Tibial artery (tissue), 4 donors: ENCODE results near the gene CPSF3.
A peak's percentile ranks its signal among the peaks of the same experiment; 100 is the strongest.

Experiments
- DNase-seq, 2 donors: peaks; one replicate each; pipeline ENCODE4 v3.0.0-alpha.2; 2019
- H3K27ac ChIP-seq, 2 donors: fragments of 200-600 bp; sonication (generic) in 1 of 2; 1 replicate in 1 of 2; 2 replicates in 1 of 2; pipeline ENCODE4 v1.5.1; 2018 to 2019; ENCODE audit warnings: mild to moderate bottlenecking in 1 of 2
- H3K27me3 ChIP-seq, 2 donors: fragments of 200-600 bp; sonication (generic) in 1 of 2; one replicate each; pipeline versions ENCODE4 v1.5.1 to v1.6.0; 2016 to 2019
- H3K36me3 ChIP-seq, 3 donors: fragments of 200-600 bp; sonication (generic) in 2 of 3; one replicate each; pipeline ENCODE4 v1.5.1; 2016 to 2019; ENCODE audit warnings: mild to moderate bottlenecking in 2 of 3
- H3K4me1 ChIP-seq, 4 donors: fragments of 200-600 bp; sonication (generic) in 2 of 4; 1 replicate in 3 of 4; 2 replicates in 1 of 4; pipeline ENCODE4 v1.5.1; 2016 to 2019
- H3K4me3 ChIP-seq, 2 donors: fragments of 200-600 bp; sonication (generic) in 1 of 2; 1 replicate in 1 of 2; 2 replicates in 1 of 2; pipeline ENCODE4 v1.5.1; 2018 to 2019; ENCODE audit warnings: mild to moderate bottlenecking in 2 of 2
- H3K9me3 ChIP-seq, 3 donors: fragments of 200-600 bp; sonication (generic) in 1 of 3; one replicate each; pipeline ENCODE4 v1.5.1; 2016 to 2019
- intact Hi-C: fragments of 100-400 bp; cut with DNase I; formaldehyde crosslinking; loops from one replicate; pipeline ENCODE4 v1.15.0; 2023; ENCODE audit warnings: low total_unique reads
- TF ChIP-seq, protein P1 (sequence below), 2 experiments: fragments of 200-600 bp in 1 of 2; fragments of 450-650 bp in 1 of 2; IDR thresholded peaks; one replicate each; pipeline ENCODE4 v1.5.1; 2017 to 2019; ENCODE audit warnings: antibody characterized with exemption in 2 of 2, mild to moderate bottlenecking in 1 of 2, moderate library complexity in 1 of 2

The CPSF3 gene

DNA sequence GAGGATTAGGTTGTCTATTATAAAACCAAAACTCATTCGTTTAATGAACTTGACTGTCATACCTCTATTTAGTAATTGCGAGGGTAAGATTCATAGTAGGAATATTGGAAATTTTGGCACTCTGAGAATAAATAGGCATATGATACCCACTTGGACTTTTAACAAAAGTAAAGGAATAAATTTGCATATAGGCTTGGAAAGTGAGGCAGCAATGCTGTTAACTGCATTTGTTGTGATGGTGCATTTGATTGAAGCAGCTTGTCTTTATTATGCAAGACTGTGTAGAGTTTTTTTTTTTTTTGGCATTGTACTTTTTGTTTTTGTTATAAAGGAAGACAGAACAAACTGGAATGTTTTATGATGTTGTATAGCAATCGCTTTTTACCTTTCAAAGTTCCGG is 19.0 kb upstream of the CPSF3 start:
- no peak for DNase-seq
- Histone ChIP-seq H3K36me3 (peaks cover 15 to 56% (median 44%) of the 10 kb centered on the region in 3 donors), H3K9me3 (no peaks in the 10 kb centered on the region), H3K27me3 (no peaks in the 10 kb centered on the region), H3K4me1 (peaks cover 0 to 16% (median 0%) of the 10 kb centered on the region in 4 donors), H3K27ac (no peak overlapping the region), H3K4me3 (no peak overlapping the region)
- TF ChIP-seq, protein P1, sequence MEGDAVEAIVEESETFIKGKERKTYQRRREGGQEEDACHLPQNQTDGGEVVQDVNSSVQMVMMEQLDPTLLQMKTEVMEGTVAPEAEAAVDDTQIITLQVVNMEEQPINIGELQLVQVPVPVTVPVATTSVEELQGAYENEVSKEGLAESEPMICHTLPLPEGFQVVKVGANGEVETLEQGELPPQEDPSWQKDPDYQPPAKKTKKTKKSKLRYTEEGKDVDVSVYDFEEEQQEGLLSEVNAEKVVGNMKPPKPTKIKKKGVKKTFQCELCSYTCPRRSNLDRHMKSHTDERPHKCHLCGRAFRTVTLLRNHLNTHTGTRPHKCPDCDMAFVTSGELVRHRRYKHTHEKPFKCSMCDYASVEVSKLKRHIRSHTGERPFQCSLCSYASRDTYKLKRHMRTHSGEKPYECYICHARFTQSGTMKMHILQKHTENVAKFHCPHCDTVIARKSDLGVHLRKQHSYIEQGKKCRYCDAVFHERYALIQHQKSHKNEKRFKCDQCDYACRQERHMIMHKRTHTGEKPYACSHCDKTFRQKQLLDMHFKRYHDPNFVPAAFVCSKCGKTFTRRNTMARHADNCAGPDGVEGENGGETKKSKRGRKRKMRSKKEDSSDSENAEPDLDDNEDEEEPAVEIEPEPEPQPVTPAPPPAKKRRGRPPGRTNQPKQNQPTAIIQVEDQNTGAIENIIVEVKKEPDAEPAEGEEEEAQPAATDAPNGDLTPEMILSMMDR (IDR thresholded peaks at IDR 0.05), result no peak
- intact Hi-C loops, result no loop called here

DNA sequence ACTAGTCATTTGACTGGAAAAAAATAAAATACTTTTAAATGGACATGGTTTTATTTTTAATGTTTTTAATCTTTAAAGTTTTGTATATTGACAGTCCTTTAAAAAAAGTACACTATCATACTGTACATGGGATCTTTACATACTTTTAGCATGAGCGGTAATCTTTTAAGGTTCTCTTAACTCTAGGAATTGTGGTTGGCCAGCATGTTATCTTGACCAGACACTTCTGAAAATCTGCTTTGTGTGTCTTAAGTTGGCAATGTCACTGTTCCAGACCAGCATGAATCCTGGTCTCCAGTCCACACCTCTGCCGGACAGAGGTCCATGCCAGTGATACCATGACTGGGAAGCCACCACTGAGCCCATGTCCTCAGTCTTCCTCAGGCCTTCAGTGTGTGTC is 17.8 kb upstream of the CPSF3 start:
- DNase-seq, result no peak
- H3K27ac ChIP-seq, result no peak overlapping the region
- H3K27me3 ChIP-seq, result no peaks in the 10 kb centered on the region
- H3K36me3 ChIP-seq, result peaks cover 15 to 59% (median 41%) of the 10 kb centered on the region in 3 donors
- intact Hi-C loops, result no loop called here
- no peaks in the 10 kb centered on the region for H3K9me3 ChIP-seq
- H3K4me1 ChIP-seq, result peaks cover 0 to 16% (median 0%) of the 10 kb centered on the region in 4 donors
- TF ChIP-seq, protein P1 (IDR thresholded peaks at IDR 0.05), result no peak
- H3K4me3 ChIP-seq, result no peak overlapping the region

DNA sequence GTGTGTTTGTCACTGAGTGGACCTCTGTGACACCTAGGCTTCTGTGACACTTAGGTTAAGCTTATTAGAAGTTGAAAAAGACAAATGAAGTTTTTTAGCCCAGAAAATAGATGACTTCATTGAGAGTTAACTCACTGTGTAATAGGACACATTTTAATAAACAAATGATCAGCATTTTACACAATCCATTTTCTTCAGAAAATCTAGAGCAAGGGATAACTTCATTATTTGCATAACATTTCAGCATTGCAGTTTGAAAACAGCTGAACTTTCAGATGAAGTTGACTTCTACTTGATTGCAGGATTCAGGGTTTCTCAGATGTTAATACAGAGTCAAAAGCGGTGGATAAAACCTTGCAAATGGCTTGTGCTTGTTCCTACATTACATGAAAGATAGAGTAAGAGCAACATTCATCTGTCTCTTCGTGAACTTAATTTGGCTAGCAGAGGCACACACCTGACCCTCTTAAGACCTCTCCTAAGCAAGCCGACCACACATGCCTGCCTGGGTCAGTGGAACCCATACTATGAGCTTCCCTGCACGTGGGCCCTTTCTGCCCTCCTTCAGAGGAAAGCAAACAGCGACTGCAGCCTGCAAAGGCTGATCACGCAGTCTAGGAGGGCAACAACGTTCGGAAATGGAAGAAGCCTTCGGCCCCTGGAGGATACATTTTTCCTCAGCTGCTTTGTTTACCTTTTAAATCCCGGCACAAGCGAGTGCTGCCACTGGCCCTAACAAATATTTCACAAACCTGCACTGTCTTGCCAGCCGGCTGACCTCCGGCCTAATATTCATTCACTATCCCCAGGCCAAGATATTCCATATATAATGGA is 16.7 kb upstream of the CPSF3 start:
- Histone ChIP-seq H3K4me1 (peaks cover 0 to 16% (median 0%) of the 10 kb centered on the region in 4 donors), H3K9me3 (no peaks in the 10 kb centered on the region), H3K4me3 (no peak overlapping the region), H3K27ac (no peak overlapping the region), H3K36me3 (peaks cover 6 to 59% (median 38%) of the 10 kb centered on the region in 3 donors), H3K27me3 (no peaks in the 10 kb centered on the region)
- intact Hi-C loops, result no loop called here
- TF ChIP-seq, protein P1 (IDR thresholded peaks at IDR 0.05), result no peak
- DNase-seq, result no peak

DNA sequence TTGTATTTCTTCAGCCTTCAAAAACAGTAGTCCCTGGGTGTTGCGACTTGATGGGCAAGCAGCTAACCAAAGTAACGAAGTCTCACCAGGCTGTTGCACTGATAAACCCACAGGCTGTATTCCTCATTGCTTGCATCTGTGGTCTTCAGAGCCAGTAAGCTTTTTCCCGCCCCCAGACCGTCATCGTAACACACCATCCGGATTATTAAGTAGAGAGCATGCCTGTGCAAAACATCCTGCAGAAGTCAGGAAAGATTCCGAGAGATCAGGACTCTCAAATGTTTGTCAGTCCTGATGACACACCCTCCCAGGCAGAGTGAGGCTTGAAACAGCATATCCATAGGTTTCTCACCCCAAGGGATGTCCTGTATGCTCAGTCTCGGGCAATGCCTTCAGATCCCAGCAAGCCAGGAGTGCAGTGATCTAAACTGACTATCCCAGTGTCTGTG is 16.1 kb upstream of the CPSF3 start:
- H3K27me3 ChIP-seq, result no peaks in the 10 kb centered on the region
- H3K4me3 ChIP-seq, result no peak overlapping the region
- intact Hi-C loops, result no loop called here
- H3K36me3 ChIP-seq, result peaks cover 0 to 59% (median 37%) of the 10 kb centered on the region in 3 donors
- no peak overlapping the region for H3K27ac ChIP-seq
- TF ChIP-seq, protein P1 (IDR thresholded peaks at IDR 0.05), result no peak
- peaks cover 0 to 16% (median 0%) of the 10 kb centered on the region in 4 donors for H3K4me1 ChIP-seq
- no peaks in the 10 kb centered on the region for H3K9me3 ChIP-seq
- DNase-seq, result no peak

DNA sequence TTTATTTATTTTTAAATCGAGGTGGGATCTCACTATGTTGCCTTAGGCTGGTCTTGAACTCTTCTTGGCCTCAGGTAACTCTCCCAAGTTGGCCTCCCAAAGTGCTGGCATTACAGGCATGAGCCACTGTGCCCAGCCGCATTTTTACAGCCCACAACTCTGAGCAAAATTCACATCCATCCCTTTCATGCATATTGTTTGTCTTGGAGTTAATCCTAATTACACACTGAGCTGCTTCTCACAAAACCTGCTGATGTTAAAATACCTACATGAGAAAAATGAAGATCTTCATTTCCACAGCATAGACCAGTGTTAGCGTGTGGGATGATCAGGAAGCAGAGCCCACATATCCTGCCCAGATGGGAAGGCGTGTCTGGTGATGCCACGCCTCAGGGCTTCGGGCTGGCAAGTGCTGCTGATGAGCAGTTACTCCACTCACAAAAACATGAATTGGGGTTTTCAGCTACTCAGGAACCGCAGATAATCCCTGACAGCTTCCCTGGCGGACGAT is 14.8 kb upstream of the CPSF3 start:
- no peak for DNase-seq
- peaks cover 0 to 16% (median 0%) of the 10 kb centered on the region in 4 donors for H3K4me1 ChIP-seq
- H3K36me3 ChIP-seq, result peaks cover 0 to 58% (median 27%) of the 10 kb centered on the region in 3 donors
- no peaks in the 10 kb centered on the region for H3K27me3 ChIP-seq
- H3K9me3 ChIP-seq, result no peaks in the 10 kb centered on the region
- intact Hi-C loops, result no loop called here
- TF ChIP-seq, protein P1 (IDR thresholded peaks at IDR 0.05), result no peak
- peak overlapping the region in 1 of 2 donors; percentile 27 for H3K27ac ChIP-seq
- H3K4me3 ChIP-seq, result no peak overlapping the region
